ENCODE data around the gene CSRNP2. TPM values are rescaled to one million over a fixed set of nuclear protein-coding genes. Genes with fewer than 3 reads are reported as not detected.

Gene CSRNP2
- total and polyA plus RNA-seq, 2 of the 13 experiments (the other 11 are each of a cell fraction or from before 2014, with no cell fraction given) = 4.8 to 7.3 TPM

DNA sequence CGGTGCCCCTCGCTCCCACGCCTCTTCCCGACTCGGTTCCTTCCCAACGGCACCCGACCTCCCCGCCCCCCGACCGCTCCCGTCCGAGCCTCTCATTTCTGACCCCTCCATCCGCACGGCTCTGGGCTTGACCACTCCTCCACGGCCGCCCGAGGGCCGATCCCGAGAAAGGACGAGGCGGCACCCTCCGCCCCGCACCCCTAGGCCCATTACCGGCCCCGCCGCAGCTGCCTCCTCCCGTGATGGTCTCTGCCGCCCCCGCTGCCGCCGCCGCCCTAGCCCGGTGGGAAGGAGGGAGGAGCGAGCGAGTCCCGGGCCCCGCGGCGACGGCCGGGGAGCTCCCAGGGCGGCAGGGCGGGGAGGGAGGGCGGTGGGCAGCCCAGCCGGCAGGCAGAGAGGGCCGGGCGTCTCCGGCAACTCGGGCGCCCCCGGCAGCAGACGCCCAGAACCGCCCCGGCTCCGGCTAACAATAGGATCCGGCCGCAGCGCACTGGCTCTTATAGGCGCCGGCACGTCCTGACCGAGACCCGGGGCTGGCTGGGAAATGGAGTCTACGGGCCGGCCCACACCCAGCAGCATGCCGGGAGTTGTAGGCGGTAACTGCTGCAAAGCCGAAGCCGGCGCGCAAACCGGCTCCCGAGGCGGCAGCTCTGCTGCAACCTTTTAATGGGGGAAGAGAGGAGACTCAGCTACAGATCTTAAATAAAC, at the start of gene CSRNP2 (continued):
- TF ChIP-seq, protein P1, sequence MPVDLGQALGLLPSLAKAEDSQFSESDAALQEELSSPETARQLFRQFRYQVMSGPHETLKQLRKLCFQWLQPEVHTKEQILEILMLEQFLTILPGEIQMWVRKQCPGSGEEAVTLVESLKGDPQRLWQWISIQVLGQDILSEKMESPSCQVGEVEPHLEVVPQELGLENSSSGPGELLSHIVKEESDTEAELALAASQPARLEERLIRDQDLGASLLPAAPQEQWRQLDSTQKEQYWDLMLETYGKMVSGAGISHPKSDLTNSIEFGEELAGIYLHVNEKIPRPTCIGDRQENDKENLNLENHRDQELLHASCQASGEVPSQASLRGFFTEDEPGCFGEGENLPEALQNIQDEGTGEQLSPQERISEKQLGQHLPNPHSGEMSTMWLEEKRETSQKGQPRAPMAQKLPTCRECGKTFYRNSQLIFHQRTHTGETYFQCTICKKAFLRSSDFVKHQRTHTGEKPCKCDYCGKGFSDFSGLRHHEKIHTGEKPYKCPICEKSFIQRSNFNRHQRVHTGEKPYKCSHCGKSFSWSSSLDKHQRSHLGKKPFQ (CRISPR knock-in tag; IDR thresholded peaks at IDR 0.05; ENCODE audit: insufficient replicate concordance) = no peak
- TF ChIP-seq RELA (CRISPR knock-in tag; IDR thresholded peaks at IDR 0.05) = 0 out of 2 replicates have a peak, but pooled peaks have one; percentile 59
- TF ChIP-seq, protein P2, sequence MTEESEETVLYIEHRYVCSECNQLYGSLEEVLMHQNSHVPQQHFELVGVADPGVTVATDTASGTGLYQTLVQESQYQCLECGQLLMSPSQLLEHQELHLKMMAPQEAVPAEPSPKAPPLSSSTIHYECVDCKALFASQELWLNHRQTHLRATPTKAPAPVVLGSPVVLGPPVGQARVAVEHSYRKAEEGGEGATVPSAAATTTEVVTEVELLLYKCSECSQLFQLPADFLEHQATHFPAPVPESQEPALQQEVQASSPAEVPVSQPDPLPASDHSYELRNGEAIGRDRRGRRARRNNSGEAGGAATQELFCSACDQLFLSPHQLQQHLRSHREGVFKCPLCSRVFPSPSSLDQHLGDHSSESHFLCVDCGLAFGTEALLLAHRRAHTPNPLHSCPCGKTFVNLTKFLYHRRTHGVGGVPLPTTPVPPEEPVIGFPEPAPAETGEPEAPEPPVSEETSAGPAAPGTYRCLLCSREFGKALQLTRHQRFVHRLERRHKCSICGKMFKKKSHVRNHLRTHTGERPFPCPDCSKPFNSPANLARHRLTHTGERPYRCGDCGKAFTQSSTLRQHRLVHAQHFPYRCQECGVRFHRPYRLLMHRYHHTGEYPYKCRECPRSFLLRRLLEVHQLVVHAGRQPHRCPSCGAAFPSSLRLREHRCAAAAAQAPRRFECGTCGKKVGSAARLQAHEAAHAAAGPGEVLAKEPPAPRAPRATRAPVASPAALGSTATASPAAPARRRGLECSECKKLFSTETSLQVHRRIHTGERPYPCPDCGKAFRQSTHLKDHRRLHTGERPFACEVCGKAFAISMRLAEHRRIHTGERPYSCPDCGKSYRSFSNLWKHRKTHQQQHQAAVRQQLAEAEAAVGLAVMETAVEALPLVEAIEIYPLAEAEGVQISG (CRISPR knock-in tag; IDR thresholded peaks at IDR 0.05) = peak; percentile 86
- TF ChIP-seq ATF7-NPFF (CRISPR knock-in tag; IDR thresholded peaks at IDR 0.05; ENCODE audit: low read depth) = peak; percentile 48
- peak; percentile 88 for TF ChIP-seq GABPB1 (CRISPR knock-in tag; IDR thresholded peaks at IDR 0.05)
- no peak for TF ChIP-seq ZNF17 (CRISPR knock-in tag; IDR thresholded peaks at IDR 0.05)
- no peak for TF ChIP-seq ATF3 (CRISPR knock-in tag; IDR thresholded peaks at IDR 0.05)
- no peak for TF ChIP-seq SSRP1 (CRISPR knock-in tag; IDR thresholded peaks at IDR 0.05)
- TF ChIP-seq ZBTB20 (CRISPR knock-in tag; IDR thresholded peaks at IDR 0.05; ENCODE audit: borderline replicate concordance, low read depth) = peak; percentile 51; the same call in 1 of the 2 replicates
- TF ChIP-seq, protein P3, sequence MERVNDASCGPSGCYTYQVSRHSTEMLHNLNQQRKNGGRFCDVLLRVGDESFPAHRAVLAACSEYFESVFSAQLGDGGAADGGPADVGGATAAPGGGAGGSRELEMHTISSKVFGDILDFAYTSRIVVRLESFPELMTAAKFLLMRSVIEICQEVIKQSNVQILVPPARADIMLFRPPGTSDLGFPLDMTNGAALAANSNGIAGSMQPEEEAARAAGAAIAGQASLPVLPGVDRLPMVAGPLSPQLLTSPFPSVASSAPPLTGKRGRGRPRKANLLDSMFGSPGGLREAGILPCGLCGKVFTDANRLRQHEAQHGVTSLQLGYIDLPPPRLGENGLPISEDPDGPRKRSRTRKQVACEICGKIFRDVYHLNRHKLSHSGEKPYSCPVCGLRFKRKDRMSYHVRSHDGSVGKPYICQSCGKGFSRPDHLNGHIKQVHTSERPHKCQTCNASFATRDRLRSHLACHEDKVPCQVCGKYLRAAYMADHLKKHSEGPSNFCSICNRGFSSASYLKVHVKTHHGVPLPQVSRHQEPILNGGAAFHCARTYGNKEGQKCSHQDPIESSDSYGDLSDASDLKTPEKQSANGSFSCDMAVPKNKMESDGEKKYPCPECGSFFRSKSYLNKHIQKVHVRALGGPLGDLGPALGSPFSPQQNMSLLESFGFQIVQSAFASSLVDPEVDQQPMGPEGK (CRISPR knock-in tag; IDR thresholded peaks at IDR 0.05) = peak; percentile 41
- peak; percentile 88 for TF ChIP-seq TAF1 (CRISPR knock-in tag; IDR thresholded peaks at IDR 0.05)
- TF ChIP-seq ZNF33A (CRISPR knock-in tag; IDR thresholded peaks at IDR 0.05; ENCODE audit: borderline replicate concordance) = no peak; the same call in 1 of the 2 replicates
- TF ChIP-seq TFDP1 (CRISPR knock-in tag; IDR thresholded peaks at IDR 0.05; ENCODE audit: borderline replicate concordance) = peak; percentile 71; the same call in 1 of the 2 replicates
- no peak for TF ChIP-seq ELF4 (CRISPR knock-in tag; IDR thresholded peaks at IDR 0.05; ENCODE audit: borderline replicate concordance)
- TF ChIP-seq ZNF451 (CRISPR knock-in tag; IDR thresholded peaks at IDR 0.05) = no peak
- no peak for TF ChIP-seq NRL (CRISPR knock-in tag; IDR thresholded peaks at IDR 0.05; ENCODE audit: borderline replicate concordance)
- 0 out of 2 replicates have a peak, but pooled peaks have one; percentile 50 for TF ChIP-seq KLF12 (CRISPR knock-in tag; IDR thresholded peaks at IDR 0.05; ENCODE audit: borderline replicate concordance)
- TF ChIP-seq LCORL (IDR thresholded peaks at IDR 0.05) = no peak
- TF ChIP-seq LCORL (CRISPR knock-in tag; IDR thresholded peaks at IDR 0.05) = no peak; the same call in 1 of the 2 replicates
- no peak for TF ChIP-seq REPIN1 (CRISPR knock-in tag; IDR thresholded peaks at IDR 0.05; ENCODE audit: borderline replicate concordance, low read depth)
- peak; percentile 43; the same call in 1 of the 2 replicates for TF ChIP-seq GATAD1 (CRISPR knock-in tag; IDR thresholded peaks at IDR 0.05)
- TF ChIP-seq HOXA5 (CRISPR knock-in tag; IDR thresholded peaks at IDR 0.05) = peak; percentile 91

Measured in HepG2 (cell line).